MCF 10A (cell line): ENCODE results near the gene LENEP. TPM values are rescaled to one million over a fixed set of nuclear protein-coding genes. Genes with fewer than 3 reads are reported as not detected.

Experiments
- BruUV-seq: library from RNA; stranded (reverse); fragments of 400-500 nt; replicated peaks from 2 replicates; lab custom pipeline; 2021; lab: Mats Ljungman, UMichigan
- CTCF ChIA-PET: fragments of 300-600 bp; sonication (Branson Sonifier 250); formaldehyde crosslinking; extraction: SDS; loops from one replicate; lab custom pipeline; 2021; ENCODE audit warnings: antibody characterized with exemption, inconsistent platforms; lab: Yijun Ruan, JAX
- POLR2A ChIA-PET: fragments of 300-600, 350-650 bp; sonication (Branson Sonifier 250); formaldehyde crosslinking; extraction: SDS; loops from one replicate; lab custom pipeline; 2020; ENCODE audit warnings: antibody characterized with exemption, inconsistent platforms; lab: Yijun Ruan, JAX
- DNase-seq: peaks from one replicate; pipeline ENCODE4 v3.0.0-alpha.2; 2018; ENCODE audit not compliant: unreplicated experiment
- H3K27ac Mint-ChIP-seq: one replicate; pipeline ENCODE4 v1.8.0; 2022; ENCODE audit warnings: mild to moderate bottlenecking, low read depth, mixed read lengths; ENCODE audit not compliant: unreplicated experiment
- H3K27me3 Mint-ChIP-seq: one replicate; pipeline ENCODE4 v1.8.0; 2022; ENCODE audit warnings: mixed read lengths; ENCODE audit not compliant: insufficient read depth, unreplicated experiment
- H3K36me3 Mint-ChIP-seq: one replicate; pipeline ENCODE4 v1.8.0; 2022; ENCODE audit warnings: mild to moderate bottlenecking, moderate library complexity, mixed read lengths; ENCODE audit not compliant: insufficient read depth, unreplicated experiment
- H3K4me1 Mint-ChIP-seq: one replicate; pipeline ENCODE4 v1.8.0; 2022; ENCODE audit warnings: mixed read lengths; ENCODE audit not compliant: insufficient read depth, unreplicated experiment
- H3K4me3 Mint-ChIP-seq: one replicate; pipeline ENCODE4 v1.8.0; 2022; ENCODE audit warnings: mild to moderate bottlenecking, moderate library complexity, mixed read lengths; ENCODE audit not compliant: unreplicated experiment
- H3K9me3 Mint-ChIP-seq: one replicate; pipeline ENCODE4 v1.8.0; 2022; ENCODE audit warnings: mixed read lengths; ENCODE audit not compliant: unreplicated experiment
- intact Hi-C: fragments of 100-400 bp; cut with micrococcal nuclease; formaldehyde crosslinking; loops from 2 replicates; pipeline ENCODE4 v1.14.1; 2022
- total RNA-seq: library from RNA; stranded (reverse); gene quantifications from 2 replicates; pipeline ENCODE4 v1.2.3, GENCODE V29; 2022
- TF ChIP-seq, protein P1 (sequence below): fragments of 200-600 bp; IDR thresholded peaks from one replicate; pipeline ENCODE4 v1.8.0; 2022; ENCODE audit warnings: antibody characterized with exemption, mild to moderate bottlenecking; ENCODE audit not compliant: unreplicated experiment

The LENEP gene
- total RNA-seq, 1 experiment from 2014 or later: not detected

DNA sequence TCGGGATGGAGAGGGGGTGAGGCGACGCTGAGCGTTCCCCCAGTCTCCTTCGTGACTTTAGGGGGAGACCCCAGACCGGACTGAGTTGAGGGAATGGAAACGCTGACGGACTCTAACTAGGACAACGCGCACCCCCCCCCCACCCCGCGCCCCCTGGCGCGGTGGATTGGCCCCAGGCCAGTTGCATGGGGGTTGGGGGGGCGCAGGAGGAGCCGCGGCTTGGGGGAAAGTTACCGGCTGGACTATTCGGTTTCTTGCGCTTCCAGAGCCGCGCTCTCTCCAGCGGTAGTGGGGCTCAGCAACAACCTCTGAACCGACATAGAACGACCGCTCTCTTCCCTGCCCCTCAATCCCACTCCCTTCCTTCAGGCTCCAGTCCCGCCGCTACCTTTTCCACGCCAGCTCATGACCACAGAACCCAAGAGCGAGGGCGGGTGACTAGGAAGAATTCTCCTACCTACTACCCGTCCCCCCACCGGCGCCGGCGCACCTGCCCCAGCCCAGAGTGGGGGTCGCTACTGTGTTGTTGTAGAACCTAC is 9.9 kb downstream of the LENEP start:
- ChIA-PET POLR2A (interaction anchor here (1.1 to 41.1 kb wide), 11 partner anchors 14 to 191 kb away, joined by 4 to 1917 read pairs (median 7); partner anchors contain the start of genes ADAM15, CKS1B, DCST1 and DCST2), CTCF (interaction anchor here (0.7 to 2.5 kb wide), 14 partner anchors 10 to 82 kb away, joined by 3 to 24 read pairs (median 4); partner anchors contain the start of genes ADAM15, FLAD1 and PYGO2)
- intact Hi-C loops: loop anchor here (2.0 to 5.0 kb wide), 2 partner anchors 42 to 446 kb away; partner anchors contain the start of gene UBE2Q1
- Mint-ChIP-seq H3K27me3 (no peaks in the 10 kb centered on the region), H3K4me1 (peaks cover 57% of the 10 kb centered on the region), H3K27ac (peak overlapping the region; percentile 97), H3K4me3 (peak overlapping the region; percentile 90), H3K36me3 (peaks cover 17% of the 10 kb centered on the region), H3K9me3 (no peaks in the 10 kb centered on the region)
- TSS peak; percentile 84 for BruUV-seq
- DNase-seq: peak; percentile 68
- TF ChIP-seq, protein P1, sequence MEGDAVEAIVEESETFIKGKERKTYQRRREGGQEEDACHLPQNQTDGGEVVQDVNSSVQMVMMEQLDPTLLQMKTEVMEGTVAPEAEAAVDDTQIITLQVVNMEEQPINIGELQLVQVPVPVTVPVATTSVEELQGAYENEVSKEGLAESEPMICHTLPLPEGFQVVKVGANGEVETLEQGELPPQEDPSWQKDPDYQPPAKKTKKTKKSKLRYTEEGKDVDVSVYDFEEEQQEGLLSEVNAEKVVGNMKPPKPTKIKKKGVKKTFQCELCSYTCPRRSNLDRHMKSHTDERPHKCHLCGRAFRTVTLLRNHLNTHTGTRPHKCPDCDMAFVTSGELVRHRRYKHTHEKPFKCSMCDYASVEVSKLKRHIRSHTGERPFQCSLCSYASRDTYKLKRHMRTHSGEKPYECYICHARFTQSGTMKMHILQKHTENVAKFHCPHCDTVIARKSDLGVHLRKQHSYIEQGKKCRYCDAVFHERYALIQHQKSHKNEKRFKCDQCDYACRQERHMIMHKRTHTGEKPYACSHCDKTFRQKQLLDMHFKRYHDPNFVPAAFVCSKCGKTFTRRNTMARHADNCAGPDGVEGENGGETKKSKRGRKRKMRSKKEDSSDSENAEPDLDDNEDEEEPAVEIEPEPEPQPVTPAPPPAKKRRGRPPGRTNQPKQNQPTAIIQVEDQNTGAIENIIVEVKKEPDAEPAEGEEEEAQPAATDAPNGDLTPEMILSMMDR: no peak

DNA sequence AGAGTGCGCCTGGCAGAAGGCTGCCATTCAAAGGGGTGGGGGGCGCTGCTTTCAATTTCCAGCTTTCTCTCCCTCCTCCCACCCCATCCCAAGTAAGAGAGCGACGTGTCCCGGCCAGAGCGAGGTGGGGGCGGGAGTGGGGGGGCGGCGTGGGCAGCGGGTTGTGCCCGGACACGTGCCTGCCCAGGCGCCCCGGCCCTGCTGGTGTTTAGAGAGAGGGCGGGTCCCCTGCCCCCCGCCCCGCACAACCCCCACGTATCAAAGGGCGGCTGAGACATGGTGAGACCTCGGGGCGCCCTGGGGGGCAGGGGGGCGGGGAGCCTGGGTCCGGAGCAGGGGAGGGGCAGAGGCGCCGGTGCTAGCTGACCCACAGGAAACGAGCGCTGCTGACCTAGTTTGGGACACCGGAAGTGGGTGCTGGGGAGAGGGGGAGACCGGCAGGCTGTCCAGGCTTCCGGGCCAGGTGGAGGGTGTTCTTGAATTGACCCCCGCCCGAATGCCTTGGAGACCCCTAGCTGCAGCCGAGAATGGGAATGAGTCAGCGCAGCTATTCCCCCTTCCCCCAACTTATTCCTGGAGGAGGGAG is 10.5 kb downstream of the LENEP start:
- CTCF ChIA-PET: interaction anchor here (0.6 to 2.5 kb wide), 18 partner anchors 9 to 81 kb away, joined by 3 to 24 read pairs (median 4); partner anchors contain the start of genes ADAM15, FLAD1, LENEP and PYGO2
- Mint-ChIP-seq H3K4me3 (peak overlapping the region; percentile 90), H3K27me3 (no peaks in the 10 kb centered on the region), H3K4me1 (peaks cover 61% of the 10 kb centered on the region), H3K36me3 (peaks cover 17% of the 10 kb centered on the region), H3K9me3 (no peaks in the 10 kb centered on the region), H3K27ac (peak overlapping the region; percentile 97)
- TF ChIP-seq, protein P1: no peak
- intact Hi-C loops: loop anchor here (1.0 to 5.0 kb wide), 3 partner anchors 13 to 447 kb away; partner anchors contain the start of gene UBE2Q1
- POLR2A ChIA-PET: interaction anchor here (0.7 to 41.1 kb wide), 18 partner anchors 9 to 1041 kb away, joined by 3 to 1917 read pairs (median 5); partner anchors contain the start of genes ADAM15, CKS1B, DCST1 and DCST2
- no TSS peak for BruUV-seq
- DNase-seq: peak; percentile 80

DNA sequence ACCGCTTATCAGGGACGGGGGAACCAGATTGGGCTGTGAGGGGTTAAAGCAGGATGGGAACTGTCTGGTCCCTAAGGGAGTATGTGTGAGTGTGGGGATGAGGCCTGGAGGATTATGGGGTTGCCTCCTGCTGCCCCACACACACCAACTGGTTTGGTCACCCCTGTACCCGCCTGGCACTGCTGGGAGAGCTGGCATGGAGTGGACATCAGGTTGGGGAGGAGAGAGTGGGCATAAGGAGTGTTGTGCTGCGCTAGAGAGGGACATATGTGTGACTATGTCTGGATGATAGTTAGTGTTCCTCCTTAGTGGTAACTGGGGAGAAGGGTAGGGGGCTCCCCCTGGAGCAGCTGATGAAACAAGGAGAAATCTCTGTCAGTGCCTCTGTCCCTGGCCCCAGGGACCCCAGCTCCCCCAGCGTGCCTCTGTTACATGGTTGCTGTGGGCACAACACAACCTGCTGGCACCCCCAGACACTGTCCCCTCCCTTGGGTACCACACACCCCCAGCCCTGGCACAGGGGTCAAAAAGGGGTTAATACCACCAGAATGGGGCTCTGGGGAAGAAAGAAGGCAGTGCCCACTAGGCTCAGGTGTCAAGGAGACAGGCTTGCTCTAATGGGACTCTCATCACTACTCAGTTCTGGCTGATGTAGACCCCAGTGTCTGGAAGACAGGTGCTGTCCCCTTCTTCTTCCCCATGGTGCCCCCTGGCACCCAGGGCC is 11.1 kb downstream of the LENEP start:
- TF ChIP-seq, protein P1: no peak
- ChIA-PET CTCF (interaction anchor here (0.6 to 2.5 kb wide), 17 partner anchors 8 to 80 kb away, joined by 3 to 24 read pairs (median 4); partner anchors contain the start of genes ADAM15, FLAD1, LENEP and PYGO2), POLR2A (interaction anchor here (0.7 to 41.1 kb wide), 18 partner anchors 10 to 1042 kb away, joined by 3 to 1917 read pairs (median 5); partner anchors contain the start of genes ADAM15, CKS1B, DCST1 and DCST2)
- H3K4me3 Mint-ChIP-seq: peak overlapping the region; percentile 90
- BruUV-seq: TSS peak; percentile 53
- peak overlapping the region; percentile 97 for H3K27ac Mint-ChIP-seq
- no peaks in the 10 kb centered on the region for H3K9me3 Mint-ChIP-seq
- H3K27me3 Mint-ChIP-seq: no peaks in the 10 kb centered on the region
- intact Hi-C loops: loop anchor here (1.0 to 5.0 kb wide), 2 partner anchors 13 to 447 kb away; partner anchors contain the start of gene UBE2Q1
- peaks cover 64% of the 10 kb centered on the region for H3K4me1 Mint-ChIP-seq
- peaks cover 23% of the 10 kb centered on the region for H3K36me3 Mint-ChIP-seq
- DNase-seq: peak; percentile 53
